Measurements from ENCODE around the gene IL15RA. TPM values are rescaled to one million over a fixed set of nuclear protein-coding genes. Genes with fewer than 3 reads are reported as not detected.
A peak's percentile ranks its signal among the peaks of the same experiment; 100 is the strongest.

Gene IL15RA
- total and polyA plus RNA-seq, 2 experiments from 2014 or later = 4.0 to 7.0 TPM

- Histone ChIP-seq H3K9ac (no peak overlapping the region), H3K79me2 (ENCODE audit: insufficient read depth) (no peaks in the 10 kb centered on the region), H3F3A (ENCODE audit: insufficient read depth) (peaks cover 33% of the 10 kb centered on the region), H4K20me1 (ENCODE audit: insufficient read depth) (no peaks in the 10 kb centered on the region), H3K4me3 (no peak overlapping the region), H3K36me3 (ENCODE audit: low read depth) (0 out of 2 replicates have a peak, but pooled peaks cover under 1% of the 10 kb centered on the region), H3K9me3 (ENCODE audit: low read depth) (no peaks in the 10 kb centered on the region), H3K27ac (no peak overlapping the region), H3K4me1 (ENCODE audit: insufficient read depth) (peaks cover 34% of the 10 kb centered on the region), H2AFZ (no peak overlapping the region), H3K27me3 (replicated peaks; ENCODE audit: insufficient read depth) (no peaks in the 10 kb centered on the region), H3K4me2 (ENCODE audit: unreplicated experiment) (no peak overlapping the region), H3K9me2 (ENCODE audit: insufficient read depth) (no peaks in the 10 kb centered on the region)
- no peak for DNase-seq
- 86 to 90% methylated on average over 13 of the region's 13 CpGs for WGBS, 2 experiments (ENCODE audit: low coverage in 1 of 2, low lambda C conversion rate in 2 of 2, missing lambda C conversion rate in 2 of 2)
- TF ChIP-seq EZH2 (IDR thresholded peaks at IDR 0.05; ENCODE audit: insufficient read depth, poor library complexity, severe bottlenecking) (no peak), EZH2phosphoT487 (IDR thresholded peaks at IDR 0.05; ENCODE audit: insufficient read depth, low read depth) (no peak)
- in situ Hi-C loops (cut with MboI) = no loop called here
Observed at GRCh38 chr10:5942001-5942400, 35.3 kb downstream of the IL15RA start.

GRCh38 chr10:5941579-5941978 lies 35.8 kb downstream of the IL15RA start:
- no peak overlapping the region for H3K4me3 ChIP-seq
- H3K79me2 ChIP-seq (ENCODE audit: insufficient read depth) = no peaks in the 10 kb centered on the region
- peaks cover 33% of the 10 kb centered on the region for H3K4me1 ChIP-seq (ENCODE audit: insufficient read depth)
- H4K20me1 ChIP-seq (ENCODE audit: insufficient read depth) = no peaks in the 10 kb centered on the region
- TF ChIP-seq EZH2phosphoT487 (IDR thresholded peaks at IDR 0.05; ENCODE audit: insufficient read depth, low read depth) (no peak), EZH2 (IDR thresholded peaks at IDR 0.05; ENCODE audit: insufficient read depth, poor library complexity, severe bottlenecking) (no peak)
- no peak overlapping the region for H3K27ac ChIP-seq
- H3K27me3 ChIP-seq (replicated peaks; ENCODE audit: insufficient read depth) = no peaks in the 10 kb centered on the region
- 76% methylated on average over 7 of the region's 7 CpGs for WGBS, 2 experiments (ENCODE audit: low coverage in 1 of 2, low lambda C conversion rate in 2 of 2, missing lambda C conversion rate in 2 of 2)
- in situ Hi-C loops (cut with MboI) = no loop called here
- H3K9me3 ChIP-seq (ENCODE audit: low read depth) = no peaks in the 10 kb centered on the region
- no peak for DNase-seq
- no peak overlapping the region for H3K4me2 ChIP-seq (ENCODE audit: unreplicated experiment)
- H3F3A ChIP-seq (ENCODE audit: insufficient read depth) = peaks cover 29% of the 10 kb centered on the region
- no peak overlapping the region for H3K9ac ChIP-seq
- H2AFZ ChIP-seq = no peak overlapping the region
- H3K36me3 ChIP-seq (ENCODE audit: low read depth) = peaks cover 5% of the 10 kb centered on the region; the same call in 1 of the 2 replicates
- H3K9me2 ChIP-seq (ENCODE audit: insufficient read depth) = no peaks in the 10 kb centered on the region

- Histone ChIP-seq H3K9ac (no peak overlapping the region), H3K36me3 (ENCODE audit: low read depth) (peaks cover 12% of the 10 kb centered on the region; the same call in 1 of the 2 replicates), H3K9me3 (ENCODE audit: low read depth) (no peaks in the 10 kb centered on the region), H3K4me1 (ENCODE audit: insufficient read depth) (peaks cover 26% of the 10 kb centered on the region), H3K27me3 (replicated peaks; ENCODE audit: insufficient read depth) (no peaks in the 10 kb centered on the region), H2AFZ (no peak overlapping the region), H3K79me2 (ENCODE audit: insufficient read depth) (no peaks in the 10 kb centered on the region), H3K9me2 (ENCODE audit: insufficient read depth) (no peaks in the 10 kb centered on the region), H3F3A (ENCODE audit: insufficient read depth) (peaks cover 22% of the 10 kb centered on the region), H3K4me3 (no peak overlapping the region), H4K20me1 (ENCODE audit: insufficient read depth) (no peaks in the 10 kb centered on the region), H3K4me2 (ENCODE audit: unreplicated experiment) (no peak overlapping the region), H3K27ac (no peak overlapping the region)
- TF ChIP-seq EZH2 (IDR thresholded peaks at IDR 0.05; ENCODE audit: insufficient read depth, poor library complexity, severe bottlenecking) = no peak
- no peak for TF ChIP-seq EZH2phosphoT487 (IDR thresholded peaks at IDR 0.05; ENCODE audit: insufficient read depth, low read depth)
- 53 to 62% methylated on average over 6 of the region's 6 CpGs for WGBS, 2 experiments (ENCODE audit: low coverage in 1 of 2, low lambda C conversion rate in 2 of 2, missing lambda C conversion rate in 2 of 2)
- DNase-seq = peak; percentile 35
- in situ Hi-C loops (cut with MboI) = no loop called here
Observed at GRCh38 chr10:5940807-5941218, 36.5 kb downstream of the IL15RA start.

- H3F3A ChIP-seq (ENCODE audit: insufficient read depth) = peaks cover 5% of the 10 kb centered on the region; the same call in 1 of the 2 replicates
- H3K36me3 ChIP-seq (ENCODE audit: low read depth) = peaks cover 22% of the 10 kb centered on the region; the same call in 1 of the 2 replicates
- TF ChIP-seq EZH2phosphoT487 (IDR thresholded peaks at IDR 0.05; ENCODE audit: insufficient read depth, low read depth) (no peak), EZH2 (IDR thresholded peaks at IDR 0.05; ENCODE audit: insufficient read depth, poor library complexity, severe bottlenecking) (no peak)
- no peak overlapping the region for H3K4me2 ChIP-seq (ENCODE audit: unreplicated experiment)
- no peak overlapping the region for H3K9ac ChIP-seq
- H3K27me3 ChIP-seq (replicated peaks; ENCODE audit: insufficient read depth) = no peaks in the 10 kb centered on the region
- H3K27ac ChIP-seq = no peak overlapping the region
- H3K4me1 ChIP-seq (ENCODE audit: insufficient read depth) = peaks cover 4% of the 10 kb centered on the region
- in situ Hi-C loops (cut with MboI) = no loop called here
- H4K20me1 ChIP-seq (ENCODE audit: insufficient read depth) = no peaks in the 10 kb centered on the region
- no peak overlapping the region for H2AFZ ChIP-seq
- no peak for DNase-seq
- no peaks in the 10 kb centered on the region for H3K9me3 ChIP-seq (ENCODE audit: low read depth)
- H3K79me2 ChIP-seq (ENCODE audit: insufficient read depth) = no peaks in the 10 kb centered on the region
- WGBS, 2 experiments (ENCODE audit: low coverage in 1 of 2, low lambda C conversion rate in 2 of 2, missing lambda C conversion rate in 2 of 2) = 81 to 85% methylated on average over 12 of the region's 12 CpGs
- no peaks in the 10 kb centered on the region for H3K9me2 ChIP-seq (ENCODE audit: insufficient read depth)
- no peak overlapping the region for H3K4me3 ChIP-seq
Observed at GRCh38 chr10:5938291-5938690, 39.1 kb downstream of the IL15RA start.
